Pancreas (tissue), 10 donors: ENCODE results near the gene TSG101. TPM values are rescaled to one million over a fixed set of nuclear protein-coding genes. Genes with fewer than 3 reads are reported as not detected.
A peak's percentile ranks its signal among the peaks of the same experiment; 100 is the strongest.

ENCODE experiments used
- ATAC-seq, 4 donors: fragments of 200-7000 bp; cut with Tn5 transposase; one replicate each; pipeline versions ENCODE4 v1.8.0 to v1.9.1; 2020; ENCODE audit warnings: mild to moderate bottlenecking in 4 of 4, moderate library complexity in 4 of 4
- DNase-seq, 6 donors: peaks; one replicate each; pipeline ENCODE4 v3.0.0-alpha.2; 2020
- FAIRE-seq: peaks from 2 replicates; lab custom pipeline; 2012; peaks lifted over from hg19 to GRCh38; lab: Jason Lieb, UNC
- H3K27ac ChIP-seq, 4 donors: fragments of 200-600 bp; sonication (generic); 1 replicate in 3 of 4; 2 replicates in 1 of 4; pipeline versions ENCODE4 v1.5.0 to v1.8.0; 2020
- H3K27me3 ChIP-seq, 4 donors: fragments of 200-600 bp; one replicate each; pipeline ENCODE4 v1.8.0; 2021
- H3K36me3 ChIP-seq, 3 donors: fragments of 200-600 bp; sonication (generic) in 1 of 3; one replicate each; pipeline versions ENCODE4 v1.5.0 to v1.8.0; 2020 to 2021
- H3K4me1 ChIP-seq, 3 donors: fragments of 200-600 bp; one replicate each; pipeline ENCODE4 v1.8.0; 2021
- H3K4me3 ChIP-seq, 4 donors: fragments of 200-600 bp; sonication (generic) in 2 of 4; one replicate each; pipeline versions ENCODE4 v1.5.0 to v1.8.0; 2020 to 2021
- H3K9me3 ChIP-seq, 4 donors: fragments of 200-600 bp; one replicate each; pipeline ENCODE4 v1.8.0; 2021
- CTCF ChIP-seq, 4 donors: fragments of 200-600 bp; sonication (generic) in 3 of 4; IDR thresholded peaks; one replicate each; pipeline versions ENCODE4 v1.5.0 to v1.8.0; 2021; ENCODE audit warnings: antibody characterized with exemption in 4 of 4
- WGBS, 2 donors: extraction: QIAGEN DNeasy Blood & Tissue Kit; methylation state at CpG; one replicate each; pipeline ENCODE4 v1.1.7; 2013; 5-methylcytosine and 5-hydroxymethylcytosine counted together
- intact Hi-C, 3 donors: fragments of 100-400 bp; cut with DNase I; formaldehyde crosslinking; loops; one replicate each; pipeline versions ENCODE4 v1.11.1 to v1.14.2; 2022
- polyA plus RNA-seq, 2 donors: library from polyadenylated mRNA; stranded (reverse); fragments of 200-250 nt; gene quantifications; one replicate each; pipeline ENCODE4 v1.2.3, GENCODE V29; 2013
- total RNA-seq, 6 donors: library from RNA; stranded (reverse); fragmentation: NEBNext Ultra II Directional in 4 of 6; extraction: Animal tissue kit (Norgen Biotek cat#: 25700) in 4 of 6; gene quantifications; one replicate each; pipeline versions ENCODE4 v1.2.1 to v1.2.4, GENCODE V29; 2021 to 2023
- donor health status: healthy with polysubstance abuse.
- donor health status: DM: no; HTN: no; CAD: no; lungs with moderate emphysema.
- donor health status: DM: no; HTN: no; CAD: no.
- donor health status: control.
- donor health status: control.
- donor health status: Bipolar disorder and iron deficiency.
- donor health status: DM: yes; HTN: yes; CAD: no.
- donor health status: DM: no; HTN: no; CAD: no.
- donor health status: DM: no; HTN: no; CAD: no.
- donor health status: DM: yes; HTN: yes; CAD: no.

Gene TSG101
- total and polyA plus RNA-seq, 8 donors: 15.7 to 33.7 (median 22.2) TPM

- no peak for TF ChIP-seq CTCF (IDR thresholded peaks at IDR 0.05)
- Histone ChIP-seq H3K9me3 (no peaks in the 10 kb centered on the region), H3K4me1 (no peaks in the 10 kb centered on the region), H3K27me3 (no peaks in the 10 kb centered on the region), H3K4me3 (no peak overlapping the region), H3K36me3 (peaks cover 0 to 16% (median 4%) of the 10 kb centered on the region in 3 donors), H3K27ac (no peak overlapping the region)
- WGBS, 2 donors: 77 to 92% methylated on average over 2 of the region's 2 CpGs
- intact Hi-C loops: no loop called here
- no peak for FAIRE-seq
- ATAC-seq: no peak
- DNase-seq: no peak
These were observed 36.5 kb upstream of the TSG101 start for GRCh38 chr11:18563090-18563730.

- TF ChIP-seq CTCF (IDR thresholded peaks at IDR 0.05): no peak
- ATAC-seq: no peak
- 60 to 76% methylated on average over 2 of the region's 2 CpGs for WGBS, 2 donors
- FAIRE-seq: no peak
- H3K9me3 ChIP-seq: no peaks in the 10 kb centered on the region
- H3K27ac ChIP-seq: no peak overlapping the region
- DNase-seq: no peak
- H3K27me3 ChIP-seq: no peaks in the 10 kb centered on the region
- no peak overlapping the region for H3K4me3 ChIP-seq
- intact Hi-C loops: no loop called here
- peaks cover 3 to 4% (median 3%) of the 10 kb centered on the region in 3 donors for H3K36me3 ChIP-seq
- H3K4me1 ChIP-seq: no peaks in the 10 kb centered on the region
These were observed 21.3 kb upstream of the TSG101 start for GRCh38 chr11:18548001-18548400.

GRCh38 chr11:18540207-18541009 is 13.7 kb upstream of the TSG101 start:
- FAIRE-seq (no peak), DNase-seq (no peak), ATAC-seq (peak in 3 of 4 donors; percentile 73 to 79 (median 73))
- Histone ChIP-seq H3K4me3 (no peak overlapping the region), H3K9me3 (no peaks in the 10 kb centered on the region), H3K27ac (no peak overlapping the region), H3K36me3 (peaks cover 0 to 4% (median 3%) of the 10 kb centered on the region in 3 donors), H3K27me3 (no peaks in the 10 kb centered on the region), H3K4me1 (no peaks in the 10 kb centered on the region)
- 77 to 84% methylated on average over 1 of the region's 1 CpG for WGBS, 2 donors
- TF ChIP-seq CTCF (IDR thresholded peaks at IDR 0.05): peak in 2 of 4 donors; percentile 9 to 22
- intact Hi-C loops: no loop called here

- H3K4me3 ChIP-seq: no peak overlapping the region
- no peak for DNase-seq
- H3K4me1 ChIP-seq: no peaks in the 10 kb centered on the region
- no peak for TF ChIP-seq CTCF (IDR thresholded peaks at IDR 0.05)
- no peak overlapping the region for H3K27ac ChIP-seq
- 33 to 48% methylated on average over 1 of the region's 1 CpG for WGBS, 2 donors
- no peak for FAIRE-seq
- intact Hi-C loops: no loop called here
- no peaks in the 10 kb centered on the region for H3K27me3 ChIP-seq
- peak in 1 of 4 donors; percentile 78 for ATAC-seq
- H3K9me3 ChIP-seq: no peaks in the 10 kb centered on the region
- H3K36me3 ChIP-seq: no peaks in the 10 kb centered on the region
These were observed 9.5 kb upstream of the TSG101 start for GRCh38 chr11:18536209-18536608.

- Histone ChIP-seq H3K4me1 (no peaks in the 10 kb centered on the region), H3K9me3 (no peaks in the 10 kb centered on the region), H3K36me3 (no peaks in the 10 kb centered on the region), H3K27me3 (no peaks in the 10 kb centered on the region), H3K4me3 (no peak overlapping the region), H3K27ac (no peak overlapping the region)
- DNase-seq (no peak), FAIRE-seq (no peak), ATAC-seq (no peak)
- 49 to 53% methylated on average over 1 of the region's 1 CpG for WGBS, 2 donors
- intact Hi-C loops: no loop called here
- TF ChIP-seq CTCF (IDR thresholded peaks at IDR 0.05): no peak
These were observed 7.5 kb upstream of the TSG101 start for GRCh38 chr11:18534245-18534644.
